H9 (cell line): Measurements from ENCODE around the gene RACGAP1. TPM values are rescaled to one million over a fixed set of nuclear protein-coding genes. Genes with fewer than 3 reads are reported as not detected.

Experiments used
- DNase-seq: peaks from one replicate; pipeline ENCODE4 v3.0.0-alpha.2; 2017
- H2AFZ ChIP-seq: one replicate; pipeline ENCODE4 v1.6.1; 2013; ENCODE audit warnings: mild to moderate bottlenecking, low read length, control low read depth, moderate library complexity
- H2AK5ac ChIP-seq: 2 replicates; pipeline ENCODE4 v1.6.1; 2013; ENCODE audit warnings: low read length, control low read depth, mixed read lengths; ENCODE audit not compliant: insufficient read length
- H2BK120ac ChIP-seq: one replicate; pipeline ENCODE4 v1.6.1; 2013; ENCODE audit warnings: low read depth, mild to moderate bottlenecking, low read length, control low read depth, inconsistent platforms; ENCODE audit not compliant: poor library complexity, severe bottlenecking
- H2BK12ac ChIP-seq: 2 replicates; pipeline ENCODE4 v1.6.1; 2013; ENCODE audit warnings: low read length, control low read depth, mixed read lengths, low read depth; ENCODE audit not compliant: insufficient read length
- H2BK15ac ChIP-seq: 2 replicates; pipeline ENCODE4 v1.6.1; 2013; ENCODE audit warnings: low read depth, low read length, control low read depth
- H2BK20ac ChIP-seq: one replicate; pipeline ENCODE4 v1.6.1; 2013; ENCODE audit warnings: low read depth, mild to moderate bottlenecking, low read length, control low read depth, inconsistent platforms; ENCODE audit not compliant: poor library complexity, severe bottlenecking
- H2BK5ac ChIP-seq: 2 replicates; pipeline ENCODE4 v1.6.1; 2013; ENCODE audit warnings: low read length, control low read depth, mixed read lengths; ENCODE audit not compliant: insufficient read length
- H3K14ac ChIP-seq: 2 replicates; pipeline ENCODE4 v1.6.1; 2013; ENCODE audit warnings: low read length, control low read depth; ENCODE audit not compliant: insufficient read depth
- H3K18ac ChIP-seq: 2 replicates; pipeline ENCODE4 v1.6.1; 2013; ENCODE audit warnings: low read depth, mild to moderate bottlenecking, mixed read lengths, low read length, control low read depth; ENCODE audit not compliant: insufficient read length
- H3K23ac ChIP-seq: 2 replicates; pipeline ENCODE4 v1.6.1; 2013; ENCODE audit warnings: low read length, control low read depth, mixed read lengths, low read depth; ENCODE audit not compliant: insufficient read length
- H3K23me2 ChIP-seq: 2 replicates; pipeline ENCODE4 v1.6.1; 2013; ENCODE audit warnings: low read depth, mild to moderate bottlenecking, mixed read lengths, low read length, control low read depth; ENCODE audit not compliant: insufficient read length, poor library complexity, severe bottlenecking
- H3K27ac ChIP-seq: 2 replicates; pipeline ENCODE4 v1.5.1; 2013; ENCODE audit warnings: low read length, control low read depth, mixed read lengths, low read depth; ENCODE audit not compliant: insufficient read length
- H3K27me3 ChIP-seq: 2 replicates; pipeline ENCODE4 v1.6.1; 2013; ENCODE audit warnings: low read length, control low read depth, inconsistent platforms; ENCODE audit not compliant: insufficient read depth
- H3K4ac ChIP-seq: 2 replicates; pipeline ENCODE4 v1.6.1; 2013; ENCODE audit warnings: low read depth, mild to moderate bottlenecking, control low read depth, inconsistent platforms, low read length, moderate library complexity
- H3K4me1 ChIP-seq: 2 replicates; pipeline ENCODE4 v1.6.1; 2013; ENCODE audit warnings: low read length, control low read depth, inconsistent platforms; ENCODE audit not compliant: insufficient read depth
- H3K4me2 ChIP-seq: 2 replicates; pipeline ENCODE4 v1.6.1; 2013; ENCODE audit warnings: low read length, control low read depth, mixed read lengths; ENCODE audit not compliant: insufficient read length, insufficient read depth
- H3K56ac ChIP-seq: 2 replicates; pipeline ENCODE4 v1.6.1; 2013; ENCODE audit warnings: low read depth, mild to moderate bottlenecking, mixed read lengths, low read length, control low read depth; ENCODE audit not compliant: insufficient read length
- H3K79me1 ChIP-seq: 2 replicates; pipeline ENCODE4 v1.6.1; 2013; ENCODE audit warnings: low read depth, mild to moderate bottlenecking, moderate library complexity, low read length, control low read depth, inconsistent platforms; ENCODE audit not compliant: insufficient read depth, poor library complexity, severe bottlenecking
- H3K79me2 ChIP-seq: 2 replicates; pipeline ENCODE4 v1.6.1; 2013; ENCODE audit warnings: low read length, control low read depth, inconsistent platforms; ENCODE audit not compliant: insufficient read depth
- H3K9ac ChIP-seq: 2 replicates; pipeline ENCODE4 v1.6.1; 2013; ENCODE audit warnings: low read length, control low read depth, mixed read lengths; ENCODE audit not compliant: insufficient read length; ENCODE audit errors: extremely low read depth
- H3K9me3 ChIP-seq: one replicate; pipeline ENCODE4 v1.6.1; 2013; ENCODE audit warnings: low read depth, low read length, inconsistent platforms; ENCODE audit not compliant: control insufficient read depth
- H3T11ph ChIP-seq: one replicate; pipeline ENCODE4 v1.6.1; 2013; ENCODE audit warnings: mild to moderate bottlenecking, low read length, control low read depth, inconsistent platforms
- H4K20me1 ChIP-seq: one replicate; pipeline ENCODE4 v1.6.1; 2013; ENCODE audit not compliant: control insufficient read depth, insufficient read length, insufficient read depth
- H4K5ac ChIP-seq: 2 replicates; pipeline ENCODE4 v1.6.1; 2013; ENCODE audit warnings: low read depth, mild to moderate bottlenecking, mixed read lengths, low read length, control low read depth; ENCODE audit not compliant: insufficient read length
- H4K8ac ChIP-seq: replicated peaks from 2 replicates; pipeline ENCODE4 v1.6.1; 2013; ENCODE audit warnings: low read length, control low read depth, mixed read lengths, low read depth; ENCODE audit not compliant: insufficient read length
- H4K91ac ChIP-seq: 2 replicates; pipeline ENCODE4 v1.6.1; 2013; ENCODE audit warnings: low read depth, mild to moderate bottlenecking, moderate library complexity, mixed read lengths, low read length, control low read depth; ENCODE audit not compliant: insufficient read length
- H3K27ac Mint-ChIP-seq, 3 experiments: 2 replicates in 2 of 3; 3 replicates in 1 of 3; pipeline ENCODE4 v1.8.0; 2020 to 2021; ENCODE audit warnings: mixed read lengths in 3 of 3, mild to moderate bottlenecking in 1 of 3, moderate library complexity in 1 of 3
- H3K27me3 Mint-ChIP-seq: 2 replicates; pipeline ENCODE4 v1.8.0; 2021; ENCODE audit warnings: low read depth, mild to moderate bottlenecking, moderate library complexity, mixed read lengths
- H3K36me3 Mint-ChIP-seq, 3 experiments: 2 replicates in 2 of 3; 3 replicates in 1 of 3; pipeline ENCODE4 v1.8.0; 2020 to 2021; ENCODE audit warnings: low read depth in 3 of 3, mixed read lengths in 3 of 3; ENCODE audit not compliant: insufficient read depth in 1 of 3
- H3K4me1 Mint-ChIP-seq, 2 experiments: 2 replicates each; pipeline ENCODE4 v1.8.0; 2020; ENCODE audit warnings: mixed read lengths in 2 of 2
- H3K4me3 Mint-ChIP-seq, 2 experiments: 2 replicates in 1 of 2; 3 replicates in 1 of 2; pipeline ENCODE4 v1.8.0; 2020 to 2021; ENCODE audit warnings: mild to moderate bottlenecking in 2 of 2, mixed read lengths in 2 of 2, moderate library complexity in 1 of 2
- H3K9me3 Mint-ChIP-seq, 2 experiments: 2 replicates in 1 of 2; 3 replicates in 1 of 2; pipeline ENCODE4 v1.8.0; 2020; ENCODE audit warnings: mild to moderate bottlenecking in 2 of 2, mixed read lengths in 2 of 2, moderate library complexity in 1 of 2
- WGBS: extraction: QIAGEN DNeasy Blood & Tissue Kit; methylation state at CpG from one replicate; pipeline ENCODE4 v1.1.7; 2013; ENCODE audit warnings: missing lambda C conversion rate, low lambda C conversion rate, mixed read lengths; ENCODE audit not compliant: insufficient read length; ENCODE audit errors: extremely low coverage; 5-methylcytosine and 5-hydroxymethylcytosine counted together
- total RNA-seq: library from RNA; stranded (reverse); gene quantifications from 2 replicates; pipeline ENCODE4 v1.2.1, GENCODE V29; 2021
- TF ChIP-seq, protein P1 (sequence below): fragments of 200-600 bp; sonication (generic); conservative IDR thresholded peaks from 3 replicates; pipeline ENCODE4 v1.8.0; 2021; ENCODE audit warnings: antibody characterized with exemption, mild to moderate bottlenecking

RACGAP1 gene
- total RNA-seq, 1 experiment from 2014 or later = 64.8 TPM

DNA sequence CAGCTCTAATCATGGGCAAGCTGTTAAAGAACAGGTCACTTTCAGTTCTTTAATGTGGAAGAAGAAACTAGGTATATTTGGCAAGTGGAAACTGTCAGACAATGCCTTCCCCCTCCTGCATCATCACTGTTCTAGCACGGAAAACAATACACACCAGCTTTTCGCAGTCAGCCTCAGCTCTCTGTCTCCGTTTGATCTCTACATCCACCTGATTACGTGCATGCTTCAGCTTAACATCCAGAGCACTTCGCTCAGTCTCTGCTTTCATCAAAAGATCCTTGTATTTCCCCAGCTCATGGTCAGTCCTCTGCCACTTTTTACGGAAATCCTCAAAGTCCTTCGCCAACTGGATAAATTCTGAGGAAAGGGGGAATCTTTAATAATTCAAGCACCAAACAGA, 19.0 kb downstream of the RACGAP1 start:
- H3K18ac ChIP-seq = no peak overlapping the region
- no peak overlapping the region for H2BK12ac ChIP-seq
- H3K4me1 ChIP-seq = no peaks in the 10 kb centered on the region
- no peak overlapping the region for H2BK5ac ChIP-seq
- peaks cover 3% of the 10 kb centered on the region for H3K79me1 ChIP-seq
- no peak overlapping the region for H4K5ac ChIP-seq
- TF ChIP-seq, protein P1, sequence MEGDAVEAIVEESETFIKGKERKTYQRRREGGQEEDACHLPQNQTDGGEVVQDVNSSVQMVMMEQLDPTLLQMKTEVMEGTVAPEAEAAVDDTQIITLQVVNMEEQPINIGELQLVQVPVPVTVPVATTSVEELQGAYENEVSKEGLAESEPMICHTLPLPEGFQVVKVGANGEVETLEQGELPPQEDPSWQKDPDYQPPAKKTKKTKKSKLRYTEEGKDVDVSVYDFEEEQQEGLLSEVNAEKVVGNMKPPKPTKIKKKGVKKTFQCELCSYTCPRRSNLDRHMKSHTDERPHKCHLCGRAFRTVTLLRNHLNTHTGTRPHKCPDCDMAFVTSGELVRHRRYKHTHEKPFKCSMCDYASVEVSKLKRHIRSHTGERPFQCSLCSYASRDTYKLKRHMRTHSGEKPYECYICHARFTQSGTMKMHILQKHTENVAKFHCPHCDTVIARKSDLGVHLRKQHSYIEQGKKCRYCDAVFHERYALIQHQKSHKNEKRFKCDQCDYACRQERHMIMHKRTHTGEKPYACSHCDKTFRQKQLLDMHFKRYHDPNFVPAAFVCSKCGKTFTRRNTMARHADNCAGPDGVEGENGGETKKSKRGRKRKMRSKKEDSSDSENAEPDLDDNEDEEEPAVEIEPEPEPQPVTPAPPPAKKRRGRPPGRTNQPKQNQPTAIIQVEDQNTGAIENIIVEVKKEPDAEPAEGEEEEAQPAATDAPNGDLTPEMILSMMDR = no peak
- no peak overlapping the region for H3K4ac ChIP-seq
- no peaks in the 10 kb centered on the region for H3K79me2 ChIP-seq
- no peak overlapping the region for H3T11ph ChIP-seq
- Mint-ChIP-seq H3K4me3 (no peak overlapping the region), H3K4me1 (no peaks in the 10 kb centered on the region), H3K27ac (no peak overlapping the region), H3K9me3 (no peaks in the 10 kb centered on the region), H3K36me3 (peaks cover 7 to 62% (median 53%) of the 10 kb centered on the region in 3 experiments; a peak in 6 of 7 replicates), H3K27me3 (no peaks in the 10 kb centered on the region)
- no peak overlapping the region for H4K8ac ChIP-seq
- H3K9me3 ChIP-seq = no peaks in the 10 kb centered on the region
- H3K4me2 ChIP-seq = no peak overlapping the region
- WGBS = no CpG with 5 or more reads among the region's 7 CpGs
- no peaks in the 10 kb centered on the region for H3K27me3 ChIP-seq
- no peak overlapping the region for H3K56ac ChIP-seq
- H4K91ac ChIP-seq = no peak overlapping the region
- no peak overlapping the region for H3K14ac ChIP-seq
- H2BK15ac ChIP-seq = no peak overlapping the region
- no peak for DNase-seq
- no peak overlapping the region for H2BK120ac ChIP-seq
- H2BK20ac ChIP-seq = no peak overlapping the region
- no peak overlapping the region for H3K27ac ChIP-seq
- no peak overlapping the region for H3K23ac ChIP-seq
- no peaks in the 10 kb centered on the region for H3K23me2 ChIP-seq
- H3K9ac ChIP-seq = no peak overlapping the region
- H2AK5ac ChIP-seq = no peak overlapping the region
- H4K20me1 ChIP-seq = no peaks in the 10 kb centered on the region
- no peak overlapping the region for H2AFZ ChIP-seq
